ENCODE results near the gene TMEM238. TPM values are rescaled to one million over a fixed set of nuclear protein-coding genes. Genes with fewer than 3 reads are reported as not detected.

Gene TMEM238
- total RNA-seq, 1 experiment from 2014 or later: 22.8 TPM

- no peaks in the 10 kb centered on the region for H3K27me3 ChIP-seq (ENCODE audit: low read length)
- no TSS peak for BruUV-seq (replicated peaks)
- intact Hi-C loops (cut with micrococcal nuclease): no loop called here
- H3K36me3 ChIP-seq (ENCODE audit: low read depth, low read length): 0 out of 2 replicates have a peak, but pooled peaks cover 3% of the 10 kb centered on the region
- ATAC-seq (no peak), DNase-seq (no peak)
- TF ChIP-seq EZH2phosphoT487 (IDR thresholded peaks at IDR 0.05; ENCODE audit: borderline replicate concordance, low read length): no peak
- no peak overlapping the region for H2AFZ ChIP-seq (ENCODE audit: low read length)
- no peak overlapping the region for H3K4me3 ChIP-seq (ENCODE audit: low read length)
- peaks cover 13% of the 10 kb centered on the region for H3K79me2 ChIP-seq (ENCODE audit: low read length)
- H3K9ac ChIP-seq (ENCODE audit: low read length): no peak overlapping the region
- H3K9me2 ChIP-seq (replicated peaks; ENCODE audit: low read length): no peaks in the 10 kb centered on the region
- no peaks in the 10 kb centered on the region for H3K9me3 ChIP-seq (ENCODE audit: low read length)
- no peaks in the 10 kb centered on the region for H4K20me1 ChIP-seq (ENCODE audit: low read length)
- ChIA-PET POLR2A (ENCODE audit: unreplicated experiment) (no interaction called here), CTCF (no interaction called here)
- peaks cover 31% of the 10 kb centered on the region for H3K4me1 ChIP-seq (ENCODE audit: insufficient read depth, low read length)
- no peak overlapping the region for H3K27ac ChIP-seq (ENCODE audit: low read length)
- H3K4me2 ChIP-seq (ENCODE audit: low read length): no peak overlapping the region
- no peaks in the 10 kb centered on the region for H3F3A ChIP-seq (ENCODE audit: low read length, unreplicated experiment)
These were observed 6.5 kb downstream of the TMEM238 start for GRCh38 chr19:55377356-55378131.

GRCh38 chr19:55376241-55376933 is 7.7 kb downstream of the TMEM238 start, which contains the start of gene TMEM190:
Gene TMEM190, plus strand, starts transcription at chr19:55376826. Its CDS starts 28 bp downstream, at chr19:55376854.
- no peaks in the 10 kb centered on the region for H3K27me3 ChIP-seq (ENCODE audit: low read length)
- DNase-seq (no peak), ATAC-seq (peak; percentile 10; the same call in 1 of the 2 replicates)
- H3K4me1 ChIP-seq (ENCODE audit: insufficient read depth, low read length): peaks cover 30% of the 10 kb centered on the region
- H4K20me1 ChIP-seq (ENCODE audit: low read length): no peaks in the 10 kb centered on the region
- H3F3A ChIP-seq (ENCODE audit: low read length, unreplicated experiment): no peaks in the 10 kb centered on the region
- H3K27ac ChIP-seq (ENCODE audit: low read length): no peak within 1 kb of the TSS
- H3K36me3 ChIP-seq (ENCODE audit: low read depth, low read length): no peaks in the 10 kb centered on the region
- CTCF ChIA-PET: no interaction called here
- no TSS peak for BruUV-seq (replicated peaks)
- peaks cover 1% of the 10 kb centered on the region for H3K79me2 ChIP-seq (ENCODE audit: low read length)
- H3K9ac ChIP-seq (ENCODE audit: low read length): no peak within 1 kb of the TSS
- H2AFZ ChIP-seq (ENCODE audit: low read length): no peak within 1 kb of the TSS
- no peak for TF ChIP-seq EZH2phosphoT487 (IDR thresholded peaks at IDR 0.05; ENCODE audit: borderline replicate concordance, low read length)
- TF ChIP-seq CTCF (conservative IDR thresholded peaks at IDR 0.05; ENCODE audit: low read depth, low read length): no peak
- no peak for TF ChIP-seq EZH2 (IDR thresholded peaks at IDR 0.05; ENCODE audit: low read length, unreplicated experiment)
- H3K4me3 ChIP-seq (ENCODE audit: low read length): no peak within 1 kb of the TSS
- POLR2A ChIA-PET (ENCODE audit: unreplicated experiment): interaction anchor here (0.7 kb wide), 1 partner anchor 1185 kb away, joined by 25 read pairs; no protein-coding TSS in a partner anchor
- intact Hi-C loops (cut with micrococcal nuclease): no loop called here
- H3K4me2 ChIP-seq (ENCODE audit: low read length): no peak within 1 kb of the TSS
- H3K9me2 ChIP-seq (replicated peaks; ENCODE audit: low read length): no peaks in the 10 kb centered on the region
- no peaks in the 10 kb centered on the region for H3K9me3 ChIP-seq (ENCODE audit: low read length)

GRCh38 chr19:55373993-55374757 is 9.9 kb downstream of the TMEM238 start:
- intact Hi-C loops (cut with micrococcal nuclease): loop anchor here (5.0 kb wide), 1 partner anchor 72 kb away; no protein-coding TSS in a partner anchor
- H3K4me2 ChIP-seq (ENCODE audit: low read length): peak overlapping the region; percentile 71
- H3K9me3 ChIP-seq (ENCODE audit: low read length): no peaks in the 10 kb centered on the region
- peak overlapping the region; percentile 6; the same call in 1 of the 2 replicates for H3K27ac ChIP-seq (ENCODE audit: low read length)
- DNase-seq: no peak
- H3K9ac ChIP-seq (ENCODE audit: low read length): no peak overlapping the region
- H3K27me3 ChIP-seq (ENCODE audit: low read length): no peaks in the 10 kb centered on the region
- H3F3A ChIP-seq (ENCODE audit: low read length, unreplicated experiment): peaks cover 5% of the 10 kb centered on the region
- ChIA-PET POLR2A (ENCODE audit: unreplicated experiment) (no interaction called here), CTCF (interaction anchor here (1.0 kb wide), 1 partner anchor 9 kb away, joined by 5 read pairs; no protein-coding TSS in a partner anchor)
- no TSS peak for BruUV-seq (replicated peaks)
- no peaks in the 10 kb centered on the region for H3K79me2 ChIP-seq (ENCODE audit: low read length)
- ATAC-seq: peak; percentile 1
- TF ChIP-seq EZH2 (IDR thresholded peaks at IDR 0.05; ENCODE audit: low read length, unreplicated experiment) (no peak), EZH2phosphoT487 (IDR thresholded peaks at IDR 0.05; ENCODE audit: borderline replicate concordance, low read length) (no peak), CTCF (conservative IDR thresholded peaks at IDR 0.05; ENCODE audit: low read depth, low read length) (no peak)
- no peaks in the 10 kb centered on the region for H4K20me1 ChIP-seq (ENCODE audit: low read length)
- peak overlapping the region; percentile 29; the same call in 1 of the 2 replicates for H3K4me3 ChIP-seq (ENCODE audit: low read length)
- peaks cover 44% of the 10 kb centered on the region for H3K4me1 ChIP-seq (ENCODE audit: insufficient read depth, low read length)
- H2AFZ ChIP-seq (ENCODE audit: low read length): peak overlapping the region; percentile 17; the same call in 1 of the 2 replicates
- no peaks in the 10 kb centered on the region for H3K36me3 ChIP-seq (ENCODE audit: low read depth, low read length)
- H3K9me2 ChIP-seq (replicated peaks; ENCODE audit: low read length): no peaks in the 10 kb centered on the region
